GM21825 (cell line): Measurements from ENCODE around the gene RPL27A.

Source experiments
- ATAC-seq: cut with Tn5 transposase; IDR thresholded peaks from one replicate; pipeline ENCODE4 v1.9.1; 2021; ENCODE audit warnings: mild to moderate bottlenecking, moderate library complexity; ENCODE audit not compliant: unreplicated experiment

RPL27A gene

DNA sequence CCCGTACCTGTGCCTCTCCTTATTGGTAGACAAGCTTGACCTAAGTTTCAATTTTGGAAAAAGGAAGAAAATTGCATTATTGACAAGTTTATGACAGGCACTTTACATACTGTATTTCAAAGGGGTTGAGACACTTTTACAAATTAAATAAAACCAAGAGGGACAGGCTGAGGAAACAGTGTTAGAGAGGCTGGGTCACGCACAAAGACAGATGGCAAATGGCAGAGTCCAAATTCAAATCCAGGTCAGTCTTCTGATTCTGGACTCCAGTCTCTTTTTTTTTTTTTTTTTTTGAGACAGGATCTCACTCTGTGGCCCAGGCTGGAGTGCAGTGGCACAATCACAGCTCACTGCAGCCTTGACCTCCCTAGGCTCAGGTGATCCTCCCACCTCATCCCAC lies 10.2 kb upstream of the RPL27A start:
- no peak for ATAC-seq

DNA sequence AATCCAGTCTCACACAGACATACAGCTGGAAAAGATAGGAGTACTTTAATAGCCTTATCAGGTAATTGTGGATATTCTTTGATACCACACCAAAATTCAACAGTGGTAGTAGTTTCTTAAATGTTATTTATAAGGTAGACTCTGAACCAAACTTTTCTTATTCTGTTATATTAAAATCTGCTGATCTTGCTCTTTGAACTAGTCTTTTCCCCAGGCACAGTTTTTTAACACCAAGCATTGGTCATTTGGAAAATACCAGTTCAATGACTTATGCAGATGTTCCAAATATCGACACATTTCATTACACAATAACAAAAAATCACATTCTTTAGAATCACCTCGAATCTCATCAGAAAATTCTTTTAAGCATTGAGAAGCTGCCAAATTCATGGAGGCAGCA lies 7.7 kb upstream of the RPL27A start:
- ATAC-seq, result no peak

DNA sequence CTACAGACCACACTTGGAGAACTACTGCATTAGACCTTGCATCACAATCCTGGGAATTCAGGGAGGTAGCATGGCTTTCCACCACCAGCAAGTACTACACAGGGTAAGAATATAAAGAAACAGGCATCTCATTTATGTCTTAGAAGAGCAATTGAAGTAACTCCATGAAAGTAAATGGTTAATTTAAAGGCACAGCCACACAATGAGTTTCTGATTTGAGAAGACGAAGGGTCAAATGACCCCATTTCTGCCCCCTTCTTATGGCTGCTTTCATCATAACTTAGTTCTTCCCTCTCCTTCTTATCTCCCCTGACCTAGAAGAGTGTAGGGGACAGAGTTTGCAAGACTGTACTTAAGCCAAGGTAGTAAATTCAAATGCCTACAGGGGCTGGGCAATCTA lies 6.1 kb upstream of the RPL27A start:
- no peak for ATAC-seq

DNA sequence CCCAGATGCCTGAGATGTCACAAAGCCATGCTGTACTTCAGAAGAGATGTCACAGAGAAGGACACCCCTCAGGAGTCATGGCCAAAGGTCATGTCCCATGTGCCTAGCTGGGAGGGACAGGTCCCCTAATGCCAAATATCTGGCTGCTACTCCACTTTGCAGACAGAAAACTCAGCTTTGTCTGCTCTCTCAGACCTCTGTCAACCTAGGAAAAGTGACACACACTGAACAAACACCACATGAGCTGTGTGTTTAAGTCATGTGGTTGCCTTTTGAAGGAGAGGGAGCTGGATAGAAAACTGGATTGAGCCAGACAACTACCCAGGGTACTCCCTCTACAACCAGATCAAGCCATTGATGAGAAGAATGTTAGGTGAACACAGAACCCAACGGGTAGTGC lies 3.6 kb upstream of the RPL27A start:
- no peak for ATAC-seq

DNA sequence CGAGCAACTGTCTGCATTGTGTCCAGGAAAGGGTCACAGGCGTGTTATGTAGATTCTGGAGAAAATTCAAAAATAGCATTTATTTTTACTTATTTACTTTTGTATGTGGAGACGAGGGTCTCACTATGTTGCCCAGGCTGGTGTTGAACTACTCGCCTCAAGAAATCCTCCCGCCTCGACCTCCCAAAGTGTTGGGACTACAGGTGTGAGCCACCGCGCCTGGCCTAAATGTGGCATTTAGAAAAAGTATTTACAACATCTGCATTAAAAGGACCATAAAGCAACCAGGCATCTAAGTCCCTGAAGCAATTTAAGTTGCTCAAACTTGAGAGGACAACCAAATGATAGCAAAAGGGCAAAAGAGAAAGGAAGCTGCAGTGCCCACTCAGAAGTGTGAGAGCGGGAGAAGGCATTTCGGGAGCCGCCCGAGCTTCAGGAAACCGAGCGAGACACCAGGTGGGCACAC lies 722 bp upstream of the RPL27A start:
- ATAC-seq, result no peak

DNA sequence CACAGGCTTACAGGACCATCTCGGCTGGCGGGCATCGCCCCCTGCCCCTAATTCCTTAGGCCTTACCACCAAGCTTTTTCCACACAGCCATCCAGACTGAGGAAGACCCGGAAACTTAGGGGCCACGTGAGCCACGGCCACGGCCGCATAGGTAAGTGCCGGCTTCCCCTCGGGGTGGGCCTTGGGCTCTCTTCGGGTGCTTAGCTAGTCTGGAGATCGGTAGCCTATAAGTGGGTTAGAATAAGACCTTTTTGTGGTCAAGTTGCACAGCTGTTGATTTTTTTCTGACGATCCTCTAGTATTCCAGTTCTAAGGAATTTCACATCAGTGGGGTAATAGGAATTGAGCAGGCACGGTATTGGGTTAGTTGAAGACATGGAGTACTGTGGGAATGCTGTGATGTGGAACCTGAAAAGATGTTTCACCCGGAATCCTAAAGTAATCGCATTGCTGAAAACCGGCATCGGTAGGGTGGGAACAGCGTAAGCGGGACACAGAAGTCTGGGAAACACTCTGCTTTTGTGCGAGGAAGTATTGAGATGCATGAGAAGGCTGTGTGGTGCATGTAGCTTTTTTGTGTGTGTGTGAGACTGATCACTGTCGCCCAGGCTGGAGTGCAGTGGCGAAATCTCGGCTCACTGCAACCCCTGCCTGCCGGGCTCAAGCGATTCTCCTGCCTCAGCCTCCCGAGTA lies 669 bp downstream of the RPL27A start:
- peak; percentile 1 for ATAC-seq

DNA sequence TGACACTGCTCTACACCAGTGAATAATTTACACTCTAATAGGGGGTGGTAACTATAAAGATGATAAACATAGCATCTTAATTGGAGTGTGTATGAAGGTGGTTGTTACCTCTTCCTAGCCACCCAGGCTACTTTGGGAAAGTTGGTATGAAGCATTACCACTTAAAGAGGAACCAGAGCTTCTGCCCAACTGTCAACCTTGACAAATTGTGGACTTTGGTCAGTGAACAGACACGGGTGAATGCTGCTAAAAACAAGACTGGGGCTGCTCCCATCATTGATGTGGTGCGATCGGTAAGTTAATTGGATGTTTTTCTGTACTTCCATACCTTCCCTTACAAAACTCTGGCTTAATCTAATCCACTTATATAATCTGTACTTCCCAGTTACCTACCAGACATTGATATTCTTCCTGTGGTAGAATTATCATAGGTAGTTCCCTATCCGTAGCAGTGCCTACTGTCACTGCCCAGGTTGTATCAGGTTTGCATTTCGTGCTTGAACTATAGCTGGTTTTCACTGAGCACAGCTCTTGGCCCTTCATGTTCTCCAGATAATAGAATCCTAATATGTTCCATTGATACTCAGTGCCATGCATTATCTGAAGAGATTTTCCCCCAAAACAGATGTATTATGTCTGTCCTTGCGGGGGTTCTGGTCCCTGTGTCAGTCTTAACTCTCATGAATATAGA lies 2.2 kb downstream of the RPL27A start:
- ATAC-seq, result no peak

DNA sequence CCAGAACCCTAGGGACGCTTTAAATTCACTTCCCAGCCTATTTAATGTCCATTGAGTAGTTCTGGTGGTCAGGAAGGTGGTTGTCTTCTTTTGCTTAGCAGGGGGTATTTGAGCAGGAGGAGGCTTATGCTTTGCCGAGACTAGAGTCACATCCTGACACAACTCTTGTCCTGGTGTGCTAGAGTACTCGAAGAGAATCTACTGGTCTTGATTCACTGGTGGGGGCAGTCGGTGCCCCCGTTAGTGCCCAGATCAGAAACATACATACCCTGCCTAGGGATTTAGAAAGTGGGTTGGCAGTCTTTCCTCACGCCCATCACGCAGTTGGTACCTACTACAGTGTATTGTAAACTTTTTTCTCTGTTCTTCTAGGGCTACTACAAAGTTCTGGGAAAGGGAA lies 2.7 kb downstream of the RPL27A start:
- no peak for ATAC-seq

DNA sequence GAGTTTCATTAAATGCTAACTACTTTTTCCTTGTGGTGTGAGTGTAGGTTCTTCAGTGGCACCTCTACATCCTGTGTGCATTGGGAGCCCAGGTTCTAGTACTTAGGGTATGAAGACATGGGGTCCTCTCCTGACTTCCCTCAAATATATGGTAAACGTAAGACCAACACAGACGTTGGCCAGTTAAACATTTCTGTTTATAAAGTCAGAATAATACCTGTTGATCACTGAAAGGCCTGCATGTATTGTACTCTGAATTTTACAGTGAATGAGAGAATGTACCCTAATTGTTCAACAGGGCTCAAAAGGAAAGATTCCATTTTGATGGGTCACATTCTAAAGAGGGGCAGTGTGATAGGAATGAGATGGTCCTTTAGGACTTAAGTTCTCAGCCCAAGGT lies 3.2 kb downstream of the RPL27A start:
- no peak for ATAC-seq

DNA sequence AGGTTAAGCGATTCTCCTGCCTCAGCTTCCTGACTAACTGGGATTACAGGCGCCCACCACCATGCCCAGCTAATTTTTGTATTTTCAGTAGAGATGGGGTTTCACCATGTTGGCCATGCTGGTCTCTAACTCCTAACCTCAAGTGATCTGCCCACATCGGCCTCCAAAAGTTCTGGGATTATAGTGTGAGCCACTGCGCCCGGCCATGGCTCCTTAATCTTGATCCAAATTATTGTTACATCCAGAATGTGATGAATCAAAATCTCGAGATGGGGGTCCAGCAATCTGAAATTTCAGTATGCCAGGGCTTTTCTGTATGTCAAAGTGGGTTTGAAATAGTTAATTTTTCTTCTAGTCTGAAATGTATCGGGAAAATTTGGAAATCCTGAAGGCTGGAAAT lies 3.7 kb downstream of the RPL27A start:
- ATAC-seq, result no peak

DNA sequence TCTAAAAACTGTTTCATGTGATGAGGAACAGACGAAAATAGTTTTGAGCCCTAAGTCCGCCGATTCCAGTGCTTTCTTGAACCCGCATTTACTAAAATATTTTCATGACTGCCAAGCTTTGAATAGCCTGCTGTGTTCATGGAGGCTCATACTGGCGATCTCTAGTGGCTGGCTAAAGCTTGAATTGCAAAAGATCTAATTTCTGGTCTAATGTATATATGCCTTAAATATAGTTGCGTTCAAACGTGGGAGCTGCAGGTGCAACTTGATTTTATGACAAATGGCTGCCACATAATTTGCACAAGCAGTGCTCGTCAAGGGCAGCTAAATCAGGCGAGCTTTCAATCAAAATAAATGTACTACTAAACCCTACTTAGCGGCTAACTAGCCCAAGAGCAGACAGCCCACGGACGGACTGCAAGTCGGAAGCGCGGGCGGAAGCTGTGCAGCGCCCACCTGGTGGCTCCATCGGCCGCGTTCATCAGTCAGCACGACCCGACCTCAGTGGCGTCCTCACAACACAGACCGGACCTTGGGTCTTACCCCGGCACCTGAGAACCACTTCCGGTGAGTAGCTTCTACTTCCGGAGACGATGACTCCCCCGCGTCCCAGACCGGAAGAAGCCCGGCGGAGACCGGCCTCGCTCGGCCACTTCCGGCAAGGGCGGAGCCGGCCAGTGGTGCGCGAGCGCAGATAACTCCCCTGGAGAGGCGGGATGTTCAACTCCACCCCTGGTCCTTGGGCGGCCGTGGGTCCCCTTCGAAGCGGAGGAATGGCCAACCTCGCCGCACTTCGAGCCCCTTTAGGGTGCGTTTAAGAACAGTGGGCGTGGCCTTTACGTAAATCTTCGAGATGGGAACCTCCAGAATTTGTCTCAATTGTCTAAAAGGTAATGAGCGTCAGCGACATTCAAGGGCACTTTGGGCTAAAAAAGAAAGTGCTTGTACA lies 6.1 kb downstream of the RPL27A start:
- ATAC-seq, result peak; percentile 93

DNA sequence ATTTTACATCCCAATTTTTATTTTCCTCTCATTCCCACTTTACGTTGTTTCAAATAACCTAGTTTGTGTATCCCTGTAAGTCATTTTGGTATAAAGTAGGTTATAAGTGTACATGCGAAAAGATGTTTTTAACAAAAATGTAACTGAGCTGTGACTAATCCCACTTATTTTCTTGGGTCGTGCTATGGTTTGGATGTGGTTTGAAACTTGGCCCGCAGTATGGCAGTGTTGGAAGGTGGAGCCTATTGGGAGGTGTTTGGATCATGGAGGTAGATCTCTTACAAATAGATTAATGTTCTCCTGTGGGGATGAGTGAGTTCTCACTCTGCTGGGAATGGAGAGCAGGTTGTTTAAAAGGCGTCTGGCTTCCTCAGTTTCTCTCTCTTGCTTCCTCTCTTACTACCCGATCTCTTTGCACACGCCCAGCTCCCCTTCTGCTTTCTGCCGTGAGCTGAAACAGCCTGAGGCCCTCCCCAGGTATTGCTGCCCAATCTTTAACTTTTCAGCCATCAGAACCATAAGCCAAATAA lies 7.2 kb downstream of the RPL27A start:
- ATAC-seq, result no peak

DNA sequence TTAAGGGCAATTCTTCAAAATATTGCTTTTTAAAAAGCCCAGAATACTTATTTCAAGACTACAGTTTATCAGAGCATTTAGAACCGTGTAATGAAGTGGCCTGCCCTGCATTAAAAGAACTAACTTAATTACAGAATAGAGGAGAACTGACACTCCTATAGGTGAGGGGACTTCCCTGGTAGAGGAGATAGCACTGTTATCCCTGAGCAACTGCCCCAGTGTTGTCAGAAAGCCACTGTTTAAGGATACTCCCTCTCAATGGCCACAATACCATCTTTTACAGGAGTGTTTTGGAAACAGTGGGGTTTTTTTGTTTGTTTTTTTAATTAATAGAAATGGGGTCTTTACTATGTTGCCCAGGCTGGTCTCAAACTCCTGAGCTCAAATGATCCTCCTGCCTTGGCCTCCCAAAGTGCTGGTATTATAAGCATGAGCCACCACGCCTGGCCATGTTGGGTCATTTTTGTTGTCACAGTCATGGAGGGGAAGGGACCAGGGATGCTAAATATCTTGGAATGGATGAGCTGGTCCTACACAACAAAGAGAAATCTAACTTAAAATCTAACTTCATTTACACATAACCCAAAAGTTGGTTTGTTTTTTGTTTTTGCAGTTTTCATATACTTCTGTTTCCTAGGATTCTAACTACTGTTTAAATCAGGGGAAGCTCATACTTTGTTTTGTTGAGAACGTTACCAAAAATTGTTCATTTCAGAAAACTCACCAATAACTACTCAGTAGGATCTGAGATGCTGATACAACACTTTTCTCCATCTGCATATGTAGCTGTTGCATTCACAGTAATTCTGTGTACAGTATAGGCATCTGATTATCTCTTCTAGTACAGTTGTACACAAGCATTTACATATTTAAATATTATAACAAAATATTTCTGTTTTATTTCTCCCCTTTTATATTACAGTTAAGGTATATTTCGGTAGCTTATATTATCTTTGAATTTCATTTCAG lies 8.1 kb downstream of the RPL27A start:
- no peak for ATAC-seq

DNA sequence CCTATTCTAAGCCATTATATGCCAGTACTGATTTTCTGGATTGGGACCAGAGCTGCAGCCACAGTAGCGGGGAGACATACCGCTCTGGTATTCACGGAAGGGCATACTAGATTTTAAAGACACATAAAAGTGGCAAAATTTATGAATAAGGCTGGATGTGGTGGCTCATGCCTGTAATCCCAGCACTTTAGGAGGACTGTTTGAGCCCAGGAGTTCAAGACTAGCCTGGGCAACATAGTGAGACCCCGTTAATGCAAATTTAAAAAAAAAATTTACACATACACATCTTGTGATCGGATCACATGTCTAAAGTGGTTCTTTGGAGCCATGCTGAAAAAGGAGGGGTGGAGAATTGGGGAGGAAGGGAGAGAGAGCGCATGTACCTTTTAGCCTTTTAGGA lies 9.0 kb downstream of the RPL27A start:
- no peak for ATAC-seq

DNA sequence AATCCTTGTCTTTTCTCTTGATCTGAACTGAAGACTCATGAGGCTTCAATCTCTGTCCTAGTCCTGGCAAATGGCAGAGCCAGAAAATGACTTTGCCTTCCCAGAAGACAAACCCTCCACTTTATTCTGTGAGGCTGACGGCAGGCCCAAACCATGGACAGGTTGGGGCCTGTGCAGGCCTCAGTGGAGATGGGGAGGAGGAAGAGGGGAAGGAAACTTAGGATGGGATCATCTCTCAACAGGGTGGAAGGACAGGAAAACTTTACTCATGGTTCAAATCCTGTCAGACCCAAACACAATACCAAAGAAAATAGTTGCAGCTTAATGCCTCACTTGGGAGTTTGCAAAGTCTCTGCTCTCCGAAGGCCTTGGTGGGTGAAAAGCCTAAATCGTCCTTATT lies 9.8 kb downstream of the RPL27A start:
- no peak for ATAC-seq

DNA sequence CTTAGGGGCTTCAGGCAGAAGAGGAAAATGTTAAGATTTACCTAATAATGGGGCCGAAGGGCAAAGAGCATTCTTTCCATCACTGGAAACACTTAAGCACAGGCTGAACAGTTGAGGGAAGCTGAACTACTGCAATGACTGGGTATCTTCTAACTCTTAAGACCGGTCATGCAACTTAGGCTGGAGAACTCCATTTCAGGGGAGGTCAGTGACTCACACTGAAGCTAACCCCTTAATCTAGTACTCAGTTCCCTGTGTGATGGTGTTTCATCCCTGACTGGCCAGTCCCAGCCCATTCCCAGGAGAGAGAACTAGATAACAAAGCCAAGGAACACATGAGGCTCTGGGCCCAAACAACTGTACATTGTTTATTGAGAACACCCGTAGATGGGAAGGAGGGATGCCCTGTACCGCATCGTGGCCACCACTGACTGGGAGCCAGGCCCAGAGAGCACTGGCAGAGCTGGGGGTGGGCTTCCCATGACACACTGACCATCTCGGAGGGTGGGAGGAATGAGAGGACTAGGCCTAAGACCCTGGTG lies 10.5 kb downstream of the RPL27A start:
- no peak for ATAC-seq

DNA sequence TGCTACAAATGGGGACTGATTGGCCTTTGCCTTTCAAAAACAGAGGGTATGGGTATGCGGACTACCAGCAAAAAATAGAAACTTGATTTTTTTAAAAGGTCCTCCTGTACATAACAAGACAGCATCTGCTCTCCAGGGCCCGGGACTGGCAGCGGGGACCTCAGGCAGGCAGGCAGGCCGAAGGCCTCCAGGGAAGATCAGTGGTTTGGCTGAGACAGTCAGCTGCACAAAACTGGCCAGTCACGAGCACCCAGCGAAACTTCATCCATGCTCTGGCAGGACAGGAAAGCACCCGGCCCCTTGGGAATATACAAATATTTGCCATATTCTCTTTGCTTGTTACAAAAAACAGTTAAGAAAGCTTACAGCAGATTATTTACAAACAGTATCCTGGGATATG lies 11.0 kb downstream of the RPL27A start:
- ATAC-seq, result no peak

DNA sequence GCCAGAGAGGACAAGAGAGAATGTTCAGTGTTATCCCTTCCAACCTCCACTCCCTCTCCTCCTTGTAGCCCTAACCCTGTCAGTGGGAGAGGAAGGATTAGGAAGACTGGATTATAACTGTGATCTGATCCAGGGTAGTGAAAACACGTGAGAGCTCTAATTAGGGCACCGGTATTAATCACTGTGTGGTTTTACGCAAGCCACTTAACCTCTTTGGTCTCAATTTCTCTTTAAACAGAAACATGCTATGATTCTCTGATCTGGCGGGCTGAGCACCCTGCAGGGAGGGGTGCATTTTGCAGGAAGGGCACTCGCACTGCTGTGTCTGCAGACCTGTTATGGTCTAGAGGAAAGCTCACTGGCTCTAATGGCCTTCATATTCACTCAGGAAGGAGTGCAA lies 11.5 kb downstream of the RPL27A start:
- ATAC-seq, result no peak

DNA sequence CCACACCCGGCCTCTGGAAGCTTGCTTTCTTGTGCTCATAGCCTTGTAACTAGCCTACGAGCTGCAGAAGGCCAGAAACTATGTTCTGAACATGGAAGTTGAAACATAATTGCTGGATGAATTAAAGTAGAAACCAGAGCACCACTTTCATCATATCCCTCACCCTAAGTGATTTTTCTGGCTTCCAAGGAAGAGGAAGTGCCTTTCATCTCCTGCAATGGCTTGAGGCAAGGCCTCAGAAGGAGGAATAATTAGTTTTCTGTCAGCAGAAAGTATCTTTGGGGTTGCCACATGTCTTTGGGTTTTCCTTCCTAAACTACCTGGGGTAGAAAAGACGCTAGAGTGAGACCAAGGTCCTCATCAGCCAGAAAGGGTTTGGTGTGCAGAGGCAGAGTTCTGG lies 14.5 kb downstream of the RPL27A start:
- no peak for ATAC-seq

DNA sequence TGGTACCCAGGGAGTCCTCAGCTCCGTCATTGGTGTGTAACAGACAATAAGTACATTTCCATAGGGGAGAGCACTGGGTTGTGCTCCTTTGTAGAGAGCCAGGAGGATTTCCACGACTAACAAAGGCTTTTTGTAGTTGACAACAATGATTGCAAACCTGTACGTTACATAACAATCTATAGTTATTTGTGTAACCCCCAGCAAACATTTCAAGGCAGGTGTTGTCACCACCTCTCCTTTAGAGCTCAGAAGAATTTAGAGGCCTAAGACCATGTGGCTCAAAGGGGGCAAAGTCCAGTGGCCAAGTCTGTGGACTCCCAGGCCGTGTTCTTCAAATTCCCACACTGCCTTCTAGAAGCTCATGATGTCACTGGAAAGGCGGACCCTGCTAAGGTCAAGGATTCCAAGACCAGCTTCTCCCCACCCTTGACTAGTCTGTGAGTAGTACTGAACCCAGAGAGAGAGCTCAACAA lies 15.8 kb downstream of the RPL27A start:
- no peak for ATAC-seq
